H1 (cell line): ENCODE measurements around the gene SLC27A4. TPM values are rescaled to one million over a fixed set of nuclear protein-coding genes. Genes with fewer than 3 reads are reported as not detected.

ENCODE experiments used
- CTCF ChIA-PET: fragments of 300-600 bp; sonication (Branson Sonifier 250); formaldehyde crosslinking; loops from one replicate; lab custom pipeline; 2021; ENCODE audit not compliant: partially characterized antibody; lab: Charles Lee
- POLR2A ChIA-PET: fragments of 300-600 bp; sonication (Branson Sonifier 250); formaldehyde crosslinking; loops from one replicate; lab custom pipeline; 2021; ENCODE audit warnings: inconsistent platforms; ENCODE audit not compliant: partially characterized antibody; lab: Charles Lee
- DNase-seq, 2 experiments: peaks; one replicate each; pipeline versions ENCODE4 v3.0.0 to v3.0.0-alpha.2; 2010 to 2022; ENCODE audit warnings: low spot score in 2 of 2, low read depth in 1 of 2, mixed read lengths in 1 of 2
- FAIRE-seq: peaks from 2 replicates; lab custom pipeline; 2011; peaks lifted over from hg19 to GRCh38; lab: Jason Lieb, UNC
- H2AFZ ChIP-seq: 2 replicates; pipeline ENCODE4 v1.8.1; 2012; ENCODE audit warnings: low read length, inconsistent platforms
- H2AK5ac ChIP-seq: 2 replicates; pipeline ENCODE4 v1.6.1; 2013; ENCODE audit warnings: low read depth, low read length
- H2BK120ac ChIP-seq: replicated peaks from 2 replicates; pipeline ENCODE3; 2013; ENCODE audit warnings: low read depth, low read length, inconsistent platforms
- H2BK12ac ChIP-seq: 2 replicates; pipeline ENCODE4 v1.6.1; 2013; ENCODE audit warnings: low read depth, low read length
- H2BK15ac ChIP-seq: 2 replicates; pipeline ENCODE4 v1.6.1; 2013; ENCODE audit warnings: low read length
- H2BK20ac ChIP-seq: 2 replicates; pipeline ENCODE4 v1.6.1; 2013; ENCODE audit warnings: low read length
- H2BK5ac ChIP-seq: 2 replicates; pipeline ENCODE4 v1.6.1; 2013; ENCODE audit warnings: low read depth, low read length
- H3K14ac ChIP-seq: 2 replicates; pipeline ENCODE4 v1.6.1; 2013; ENCODE audit warnings: inconsistent platforms; ENCODE audit not compliant: insufficient read length
- H3K18ac ChIP-seq: 2 replicates; pipeline ENCODE4 v1.6.1; 2013; ENCODE audit warnings: low read length; ENCODE audit errors: extremely low read depth
- H3K23ac ChIP-seq: 2 replicates; pipeline ENCODE4 v1.6.1; 2013; ENCODE audit warnings: inconsistent platforms; ENCODE audit not compliant: insufficient read length
- H3K23me2 ChIP-seq: 2 replicates; pipeline ENCODE4 v1.6.1; 2013; ENCODE audit warnings: low read depth, low read length
- H3K27ac ChIP-seq: 2 replicates; pipeline ENCODE4 v1.6.1; 2011; ENCODE audit warnings: low read depth, low read length, inconsistent platforms
- H3K27me3 ChIP-seq, 4 experiments: replicated peaks in 1 of 4; 1 replicate in 1 of 4; 2 replicates in 3 of 4; pipeline versions ENCODE4 v1.6.1 to v1.8.1; 2011 to 2013; ENCODE audit warnings: low read length in 3 of 4, mild to moderate bottlenecking in 3 of 4, inconsistent platforms in 2 of 4, mixed read lengths in 2 of 4, moderate library complexity in 1 of 4; ENCODE audit not compliant: control insufficient read depth in 3 of 4, insufficient read depth in 3 of 4; ENCODE audit errors: extremely low read depth in 1 of 4
- H3K36me3 ChIP-seq, 4 experiments: 2 replicates each; pipeline versions ENCODE4 v1.6.1 to v1.8.1; 2011 to 2013; ENCODE audit warnings: mild to moderate bottlenecking in 4 of 4, low read length in 3 of 4, moderate library complexity in 2 of 4, control low read depth in 1 of 4, inconsistent platforms in 1 of 4; ENCODE audit not compliant: insufficient read depth in 4 of 4, control insufficient read depth in 2 of 4
- H3K4ac ChIP-seq: replicated peaks from 2 replicates; pipeline ENCODE3; 2013; ENCODE audit warnings: low read length, low read depth, mixed read lengths, inconsistent platforms; ENCODE audit not compliant: insufficient read length
- H3K4me1 ChIP-seq, 4 experiments: replicated peaks in 1 of 4; 1 replicate in 1 of 4; 2 replicates in 3 of 4; pipeline versions ENCODE4 v1.6.1 to v1.8.1; 2011 to 2013; ENCODE audit warnings: low read length in 3 of 4, inconsistent platforms in 2 of 4, mixed read lengths in 1 of 4; ENCODE audit not compliant: insufficient read depth in 4 of 4, control insufficient read depth in 3 of 4
- H3K4me2 ChIP-seq, 2 experiments: 2 replicates each; pipeline versions ENCODE4 v1.6.1 to v1.8.1; 2011 to 2013; ENCODE audit warnings: low read depth in 2 of 2, low read length in 2 of 2, control low read depth in 1 of 2, inconsistent platforms in 1 of 2, mild to moderate bottlenecking in 1 of 2; ENCODE audit not compliant: insufficient read depth in 1 of 2
- H3K4me3 ChIP-seq, 4 experiments: fragments of 200-600, 300-600 bp in 1 of 4; sonication (generic), shearing (Covaris generic), sonication (Bioruptor Twin) in 1 of 4; 2 replicates each; pipeline versions ENCODE4 v1.5.1 to v1.8.1; 2011 to 2016; ENCODE audit warnings: low read length in 4 of 4, low read depth in 3 of 4, control low read depth in 2 of 4, inconsistent platforms in 2 of 4, mild to moderate bottlenecking in 2 of 4, mixed read lengths in 1 of 4, moderate library complexity in 1 of 4; ENCODE audit not compliant: insufficient read depth in 2 of 4; ENCODE audit errors: extremely low read depth in 1 of 4
- H3K56ac ChIP-seq: replicated peaks from 2 replicates; pipeline ENCODE3; 2013; ENCODE audit warnings: low read depth, mild to moderate bottlenecking, mixed read lengths, low read length, inconsistent platforms; ENCODE audit not compliant: insufficient read length
- H3K79me1 ChIP-seq: 2 replicates; pipeline ENCODE4 v1.6.1; 2013; ENCODE audit warnings: low read depth, low read length, control low read depth
- H3K79me2 ChIP-seq, 2 experiments: 2 replicates each; pipeline versions ENCODE4 v1.6.1 to v1.8.1; 2012 to 2013; ENCODE audit warnings: low read length in 2 of 2, mild to moderate bottlenecking in 2 of 2, inconsistent platforms in 1 of 2; ENCODE audit not compliant: insufficient read depth in 2 of 2, control insufficient read depth in 1 of 2
- H3K9ac ChIP-seq, 4 experiments: replicated peaks in 1 of 4; 1 replicate in 1 of 4; 2 replicates in 3 of 4; pipeline versions ENCODE4 v1.6.1 to v1.8.1; 2011 to 2013; ENCODE audit warnings: low read depth in 3 of 4, low read length in 3 of 4, control low read depth in 2 of 4, mild to moderate bottlenecking in 2 of 4, moderate library complexity in 2 of 4, inconsistent platforms in 1 of 4; ENCODE audit errors: extremely low read depth in 1 of 4
- H3K9me3 ChIP-seq, 2 experiments: 2 replicates each; pipeline versions ENCODE4 v1.6.1 to v1.8.1; 2012 to 2013; ENCODE audit warnings: mild to moderate bottlenecking in 2 of 2, moderate library complexity in 2 of 2, control low read depth in 1 of 2, inconsistent platforms in 1 of 2, low read depth in 1 of 2, low read length in 1 of 2, mixed read lengths in 1 of 2; ENCODE audit not compliant: insufficient read depth in 2 of 2
- H4K20me1 ChIP-seq, 2 experiments: replicated peaks in 1 of 2; 2 replicates each; pipeline versions ENCODE3 to v1.8.1; 2011 to 2013; ENCODE audit warnings: inconsistent platforms in 2 of 2, low read length in 2 of 2, mild to moderate bottlenecking in 1 of 2; ENCODE audit not compliant: insufficient read depth in 2 of 2, control insufficient read depth in 1 of 2
- H4K5ac ChIP-seq: 2 replicates; pipeline ENCODE4 v1.6.1; 2013; ENCODE audit warnings: low read length, low read depth, mixed read lengths, inconsistent platforms; ENCODE audit not compliant: insufficient read length
- H4K8ac ChIP-seq: 2 replicates; pipeline ENCODE4 v1.8.0; 2013; ENCODE audit warnings: mild to moderate bottlenecking, moderate library complexity, low read length, inconsistent platforms; ENCODE audit not compliant: insufficient read depth; ENCODE audit errors: extremely low read depth
- H4K91ac ChIP-seq: replicated peaks from 2 replicates; pipeline ENCODE3; 2013; ENCODE audit warnings: low read length, mixed read lengths, inconsistent platforms; ENCODE audit not compliant: insufficient read length
- CHD1 ChIP-seq: IDR thresholded peaks from 2 replicates; pipeline ENCODE4 v1.6.1; 2012; ENCODE audit warnings: low read depth, low read length, improper control_type of control experiment
- CTBP2 ChIP-seq: IDR thresholded peaks from 2 replicates; pipeline ENCODE4 v1.7.0; 2011; ENCODE audit warnings: borderline replicate concordance, mild to moderate bottlenecking, moderate library complexity, mixed read lengths, low read length; ENCODE audit not compliant: insufficient read depth, insufficient read length
- SP2 ChIP-seq: IDR thresholded peaks from 2 replicates; pipeline ENCODE4 v1.6.1; 2012; ENCODE audit warnings: mild to moderate bottlenecking, low read length, inconsistent platforms
- YY1 ChIP-seq: IDR thresholded peaks from 2 replicates; pipeline ENCODE4 v1.6.1; 2011; ENCODE audit warnings: low read depth, mild to moderate bottlenecking, low read length
- WGBS, 2 experiments: shearing (Covaris generic) in 1 of 2; methylation state at CpG; one replicate each; pipeline versions ENCODE4 v1.1.6 to v1.1.7; 2013 to 2015; ENCODE audit warnings: low lambda C conversion rate in 2 of 2, mixed read lengths in 2 of 2, inconsistent platforms in 1 of 2, low coverage in 1 of 2, missing lambda C conversion rate in 1 of 2; ENCODE audit not compliant: insufficient replicate concordance in 2 of 2, insufficient coverage in 1 of 2, insufficient read length in 1 of 2; ENCODE audit errors: extremely low coverage in 1 of 2, missing lambda C conversion rate in 1 of 2; 5-methylcytosine and 5-hydroxymethylcytosine counted together
- polyA plus RNA-seq, 7 experiments: library from polyadenylated mRNA; depleted of rRNA in 3 of 7; stranded (reverse) in 5 of 7; unstranded in 2 of 7; fragments of >200 nt in 5 of 7; fragments of 200-250 nt in 2 of 7; gene quantifications; 1 replicate in 5 of 7; 2 replicates in 1 of 7; 4 replicates in 1 of 7; pipeline versions ENCODE4 v1.2.1 to v1.2.3, GENCODE V29; 2011 to 2013; ENCODE audit warnings: missing spikeins in 2 of 7, mixed read lengths in 2 of 7
- total RNA-seq: library from RNA; stranded (reverse); fragmentation: NEBNext Ultra II Directional; extraction: Animal tissue kit (Norgen Biotek cat#: 25700); gene quantifications from 2 replicates; pipeline ENCODE4 v1.2.1, GENCODE V29; 2021

SLC27A4 gene
- total and polyA plus RNA-seq, 2 of the 8 experiments (the other 6 are each of a cell fraction or from before 2014, with no cell fraction given), result 14.9 to 20.5 TPM

GRCh38 chr9:128323791-128324190, 16.5 kb upstream of the SLC27A4 start:
- Histone ChIP-seq H2BK20ac (no peak overlapping the region), H3K27ac (no peak overlapping the region), H2BK5ac (no peak overlapping the region), H2BK15ac (no peak overlapping the region), H3K79me1 (peaks cover 8% of the 10 kb centered on the region; the same call in 1 of the 2 replicates), H3K9ac (peak overlapping the region in 1 of 4 experiments; percentile 60; a peak in 1 of 7 replicates), H3K4me2 (peak overlapping the region; percentile 63 to 96; a peak in 3 of 4 replicates), H4K8ac (no peak overlapping the region), H4K20me1 (peaks cover 1 to 3% of the 10 kb centered on the region in 2 experiments), H3K23ac (no peak overlapping the region), H3K18ac (no peak overlapping the region), H3K14ac (no peak overlapping the region), H4K5ac (no peak overlapping the region), H3K27me3 (no peaks in the 10 kb centered on the region), H3K4me1 (no peaks in the 10 kb centered on the region; a peak in 3 of 7 replicates), H3K79me2 (peaks cover 0 to 25% of the 10 kb centered on the region in 2 experiments; a peak in 2 of 4 replicates), H3K36me3 (peaks cover 0 to 11% (median 1%) of the 10 kb centered on the region in 4 experiments; a peak in 4 of 8 replicates), H2AFZ (no peak overlapping the region), H3K4me3 (peak overlapping the region; percentile 86 to 100 (median 92); a peak in 7 of 8 replicates), H2BK120ac (no peak overlapping the region), H3K9me3 (no peaks in the 10 kb centered on the region), H2AK5ac (no peak overlapping the region), H4K91ac (no peak overlapping the region), H3K23me2 (peaks cover 7% of the 10 kb centered on the region), H3K4ac (no peak overlapping the region), H3K56ac (no peak overlapping the region), H2BK12ac (no peak overlapping the region)
- FAIRE-seq (no peak), DNase-seq (no peak)
- 87% methylated on average over 12 of the region's 12 CpGs; no CpG with 5 or more reads in 1 of the 2 experiments for WGBS, 2 experiments
- ChIA-PET CTCF (interaction anchor here (2.9 kb wide), 1 partner anchor 39 kb away, joined by 12 read pairs; no protein-coding TSS in a partner anchor), POLR2A (interaction anchor here (0.6 to 3.1 kb wide), 2 partner anchors 12 to 73 kb away, joined by 3 to 10 read pairs; no protein-coding TSS in a partner anchor)
- TF ChIP-seq CTBP2 (no peak), YY1 (no peak), CHD1 (no peak), SP2 (no peak)
